ENCODE results near the gene SEMA6C. TPM values are rescaled to one million over a fixed set of nuclear protein-coding genes. Genes with fewer than 3 reads are reported as not detected.
"Not testable (repeated sequence)": the region's sequence is repeated elsewhere in the genome, so short reads cannot be mapped to it uniquely, and the experiment has no call there.

The SEMA6C gene
- total RNA-seq, 1 experiment from 2014 or later: 5.7 TPM

GRCh38 chr1:151104630-151105029 is 41.8 kb downstream of the SEMA6C start:
- in situ Hi-C loops (cut with HindIII; ENCODE audit: low pct_unique_long_range_greater_than_20kb, low sequenced_read_pairs) (no loop called here), intact Hi-C loops (cut with micrococcal nuclease; ENCODE audit: unreplicated experiment) (no loop called here)
- DNase-seq (ENCODE audit: low read depth, low spot score) (no peak), ATAC-seq (no peak)
- Histone ChIP-seq H3K36me3 (ENCODE audit: control insufficient read depth, insufficient read depth, low read length) (no peaks in the 10 kb centered on the region), H3K4me1 (ENCODE audit: control insufficient read depth, insufficient read depth, low read length) (no peaks in the 10 kb centered on the region), H3K27ac (ENCODE audit: low read length) (no peak overlapping the region), H3K9me3 (ENCODE audit: control insufficient read depth, insufficient read depth, low read depth, low read length) (no peaks in the 10 kb centered on the region), H3K4me3 (ENCODE audit: low read depth in 2 of 2, low read length in 2 of 2) (no peak overlapping the region), H3K27me3 (ENCODE audit: control insufficient read depth, insufficient read depth, low read length) (no peaks in the 10 kb centered on the region)
- ChIA-PET CTCF (no interaction called here), POLR2A (no interaction called here)
- no peak for TF ChIP-seq CTCF (IDR thresholded peaks at IDR 0.05)
- TF ChIP-seq SIN3A (IDR thresholded peaks at IDR 0.05; ENCODE audit: borderline replicate concordance, insufficient read depth, low read depth, low read length): no peak
- no peak for TF ChIP-seq REST (IDR thresholded peaks at IDR 0.05; ENCODE audit: insufficient read depth in 1 of 2, low read depth in 2 of 2, low read length in 1 of 2)
- no peak for TF ChIP-seq POLR2AphosphoS5 (IDR thresholded peaks at IDR 0.05; ENCODE audit: low read depth, low read length)
- TF ChIP-seq TCF7L2 (IDR thresholded peaks at IDR 0.05; ENCODE audit: low read depth, low read length): no peak
- BruUV-seq (replicated peaks): no TSS peak

- in situ Hi-C loops (cut with HindIII; ENCODE audit: low pct_unique_long_range_greater_than_20kb, low sequenced_read_pairs): loop anchor here (5.0 kb wide), 1 partner anchor 34 kb away; no protein-coding TSS in a partner anchor
- Histone ChIP-seq H3K36me3 (ENCODE audit: control insufficient read depth, insufficient read depth, low read length) (no peaks in the 10 kb centered on the region), H3K4me1 (ENCODE audit: control insufficient read depth, insufficient read depth, low read length) (no peaks in the 10 kb centered on the region), H3K4me3 (ENCODE audit: low read depth in 2 of 2, low read length in 2 of 2) (no peak overlapping the region), H3K27ac (ENCODE audit: low read length) (no peak overlapping the region), H3K9me3 (ENCODE audit: control insufficient read depth, insufficient read depth, low read depth, low read length) (no peaks in the 10 kb centered on the region), H3K27me3 (ENCODE audit: control insufficient read depth, insufficient read depth, low read length) (no peaks in the 10 kb centered on the region)
- CTCF ChIA-PET: interaction anchor here (0.9 kb wide), 1 partner anchor 57 kb away, joined by 4 read pairs; no protein-coding TSS in a partner anchor
- intact Hi-C loops (cut with micrococcal nuclease; ENCODE audit: unreplicated experiment): no loop called here
- no TSS peak for BruUV-seq (replicated peaks)
- DNase-seq (ENCODE audit: low read depth, low spot score): no peak
- TF ChIP-seq POLR2AphosphoS5 (IDR thresholded peaks at IDR 0.05; ENCODE audit: low read depth, low read length): no peak
- TF ChIP-seq SIN3A (IDR thresholded peaks at IDR 0.05; ENCODE audit: borderline replicate concordance, insufficient read depth, low read depth, low read length): no peak
- TF ChIP-seq REST (IDR thresholded peaks at IDR 0.05; ENCODE audit: insufficient read depth in 1 of 2, low read depth in 2 of 2, low read length in 1 of 2): no peak
- no peak for TF ChIP-seq TCF7L2 (IDR thresholded peaks at IDR 0.05; ENCODE audit: low read depth, low read length)
- TF ChIP-seq CTCF (IDR thresholded peaks at IDR 0.05): no peak
- POLR2A ChIA-PET: interaction anchor here (0.7 kb wide), 1 partner anchor 837 kb away, joined by 3 read pairs; no protein-coding TSS in a partner anchor
- no peak for ATAC-seq
These were observed 48.3 kb downstream of the SEMA6C start for GRCh38 chr1:151098126-151098525.

GRCh38 chr1:151097426-151097825 is 49.0 kb downstream of the SEMA6C start:
- H3K27me3 ChIP-seq (ENCODE audit: control insufficient read depth, insufficient read depth, low read length); H3K27ac ChIP-seq (ENCODE audit: low read length); H3K4me1 ChIP-seq (ENCODE audit: control insufficient read depth, insufficient read depth, low read length); DNase-seq (ENCODE audit: low read depth, low spot score); H3K9me3 ChIP-seq (ENCODE audit: control insufficient read depth, insufficient read depth, low read depth, low read length); intact Hi-C loops (cut with micrococcal nuclease; ENCODE audit: unreplicated experiment); H3K36me3 ChIP-seq (ENCODE audit: control insufficient read depth, insufficient read depth, low read length); BruUV-seq (replicated peaks); H3K4me3 ChIP-seq (ENCODE audit: low read depth in 2 of 2, low read length in 2 of 2); ATAC-seq: not testable (repeated sequence)
- CTCF ChIA-PET: interaction anchor here (0.9 kb wide), 1 partner anchor 58 kb away, joined by 4 read pairs; no protein-coding TSS in a partner anchor
- in situ Hi-C loops (cut with HindIII; ENCODE audit: low pct_unique_long_range_greater_than_20kb, low sequenced_read_pairs): loop anchor here (5.0 kb wide), 1 partner anchor 35 kb away; no protein-coding TSS in a partner anchor
- POLR2A ChIA-PET: interaction anchor here (0.7 kb wide), 1 partner anchor 837 kb away, joined by 3 read pairs; no protein-coding TSS in a partner anchor
